DMS79 (cell line): ENCODE measurements around the gene PCDHGA12.
"Not testable (repeated sequence)": the region's sequence is repeated elsewhere in the genome, so short reads cannot be mapped to it uniquely, and the experiment has no call there.

Experiments used
- DNase-seq: peaks from one replicate; lab custom pipeline; 2025; lab: John Stamatoyannopoulos, UW

Gene PCDHGA12

GRCh38 chr5:141430332-141431113 is at the start of gene PCDHGA12:
TSS of gene PCDHGA12 (plus strand) at chr5:141430507. CDS start at chr5:141430760, 253 bp downstream.
- DNase-seq: no peak

DNA sequence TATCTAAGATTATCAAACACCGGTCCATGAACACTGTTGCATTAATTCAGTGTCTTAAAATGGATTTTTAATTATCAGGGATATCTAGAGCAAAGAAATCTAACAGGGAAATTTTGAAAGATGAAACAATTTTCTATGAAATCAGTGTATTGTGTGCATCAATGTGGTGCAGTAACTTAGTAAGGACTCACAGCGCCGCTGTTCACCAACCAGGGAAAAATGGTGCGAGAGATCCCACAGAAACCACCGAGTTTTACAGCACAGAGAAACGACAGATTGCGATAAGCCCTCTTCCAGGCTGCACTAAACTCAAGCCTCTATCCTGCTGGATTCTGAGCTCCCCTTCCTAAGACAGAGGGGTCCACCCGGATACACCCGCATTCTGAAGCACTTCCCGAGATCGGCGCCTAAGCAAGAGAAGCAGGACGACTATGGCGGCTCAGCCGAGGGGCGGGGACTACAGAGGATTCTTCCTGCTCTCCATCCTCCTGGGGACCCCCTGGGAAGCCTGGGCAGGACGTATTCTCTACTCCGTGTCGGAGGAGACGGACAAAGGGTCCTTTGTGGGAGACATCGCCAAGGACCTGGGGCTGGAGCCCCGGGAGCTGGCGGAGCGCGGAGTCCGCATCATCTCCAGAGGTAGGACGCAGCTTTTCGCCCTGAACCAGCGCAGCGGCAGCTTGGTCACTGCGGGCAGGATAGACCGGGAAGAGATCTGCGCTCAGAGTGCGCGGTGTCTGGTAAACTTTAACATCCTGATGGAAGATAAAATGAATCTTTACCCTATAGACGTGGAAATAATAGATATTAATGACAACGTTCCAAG is 47.6 kb upstream of the PCDHGA12 start, which contains the start of gene PCDHGA7:
PCDHGA7 (plus strand) TSS at position 274 of the 826 bp plus-strand sequence; CDS start at position 432, 158 bp downstream.
- DNase-seq: no peak

GRCh38 chr5:141383345-141383744 is 47.0 kb upstream of the PCDHGA12 start:
- DNase-seq: no peak

GRCh38 chr5:141384471-141385267 is 45.6 kb upstream of the PCDHGA12 start:
- no peak for DNase-seq

DNA sequence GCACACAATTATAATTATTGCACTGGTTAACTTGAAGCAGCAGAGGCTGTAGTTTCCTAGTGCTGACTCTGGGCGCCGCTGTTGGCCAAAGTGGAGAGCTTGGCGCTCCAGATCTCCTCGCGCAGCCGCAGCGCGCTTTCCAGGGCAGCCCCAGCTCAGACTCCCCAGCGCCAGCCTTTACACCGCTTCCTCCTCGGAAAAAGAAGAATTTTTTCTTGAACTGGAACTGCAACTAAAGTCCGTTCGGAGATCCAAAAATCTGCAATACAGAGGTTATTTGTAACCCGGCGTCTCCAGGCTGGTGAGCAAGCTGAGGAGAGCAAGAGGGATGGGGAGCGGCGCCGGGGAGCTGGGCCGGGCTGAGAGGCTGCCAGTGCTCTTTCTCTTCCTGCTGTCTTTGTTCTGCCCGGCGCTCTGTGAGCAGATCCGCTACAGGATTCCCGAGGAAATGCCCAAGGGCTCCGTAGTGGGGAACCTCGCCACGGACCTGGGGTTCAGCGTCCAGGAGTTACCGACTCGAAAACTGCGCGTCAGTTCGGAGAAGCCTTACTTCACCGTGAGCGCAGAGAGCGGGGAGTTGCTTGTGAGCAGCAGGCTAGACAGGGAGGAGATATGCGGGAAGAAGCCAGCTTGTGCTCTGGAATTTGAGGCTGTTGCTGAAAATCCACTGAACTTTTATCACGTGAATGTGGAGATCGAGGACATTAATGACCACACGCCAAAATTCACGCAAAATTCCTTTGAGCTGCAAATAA is 42.6 kb upstream of the PCDHGA12 start, which contains the start of gene PCDHGB4:
PCDHGB4 (plus strand) TSS at position 142 of the 755 bp plus-strand sequence; CDS start at position 329, 187 bp downstream.
- DNase-seq: not testable (repeated sequence)

GRCh38 chr5:141388661-141389060 is 41.6 kb upstream of the PCDHGA12 start:
- DNase-seq: no peak

- no peak for DNase-seq
These were observed 40.9 kb upstream of the PCDHGA12 start for GRCh38 chr5:141389153-141390042.

GRCh38 chr5:141392429-141393198 is 37.7 kb upstream of the PCDHGA12 start, which contains the start of gene PCDHGA8:
TSS of gene PCDHGA8 (plus strand) at chr5:141392633. CDS start at chr5:141392814, 181 bp downstream.
- DNase-seq: no peak

GRCh38 chr5:141393267-141393666 is 37.0 kb upstream of the PCDHGA12 start:
- no peak for DNase-seq

DNA sequence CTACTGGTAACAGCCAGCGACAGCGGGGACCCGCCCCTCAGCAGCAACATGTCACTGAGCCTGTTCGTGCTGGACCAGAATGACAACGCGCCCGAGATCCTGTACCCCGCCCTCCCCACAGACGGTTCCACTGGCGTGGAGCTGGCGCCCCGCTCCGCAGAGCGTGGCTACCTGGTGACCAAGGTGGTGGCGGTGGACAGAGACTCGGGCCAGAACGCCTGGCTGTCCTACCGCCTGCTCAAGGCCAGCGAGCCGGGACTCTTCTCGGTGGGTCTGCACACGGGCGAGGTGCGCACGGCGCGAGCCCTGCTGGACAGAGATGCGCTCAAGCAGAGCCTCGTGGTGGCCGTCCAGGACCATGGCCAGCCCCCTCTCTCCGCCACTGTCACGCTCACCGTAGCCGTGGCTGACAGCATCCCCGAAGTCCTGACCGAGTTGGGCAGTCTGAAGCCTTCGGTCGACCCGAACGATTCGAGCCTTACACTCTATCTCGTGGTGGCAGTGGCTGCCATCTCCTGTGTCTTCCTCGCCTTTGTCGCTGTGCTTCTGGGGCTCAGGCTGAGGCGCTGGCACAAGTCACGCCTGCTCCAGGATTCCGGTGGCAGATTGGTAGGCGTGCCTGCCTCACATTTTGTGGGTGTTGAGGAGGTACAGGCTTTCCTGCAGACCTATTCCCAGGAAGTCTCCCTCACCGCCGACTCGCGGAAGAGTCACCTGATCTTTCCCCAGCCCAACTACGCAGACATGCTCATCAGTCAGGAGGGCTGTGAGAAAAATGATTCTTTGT is 35.7 kb upstream of the PCDHGA12 start:
- not testable (repeated sequence) for DNase-seq

GRCh38 chr5:141397756-141398551 is 32.4 kb upstream of the PCDHGA12 start, which contains the start of gene PCDHGB5:
TSS of gene PCDHGB5 (plus strand) at chr5:141397947. CDS start at chr5:141398128, 181 bp downstream.
- DNase-seq: not testable (repeated sequence)

DNA sequence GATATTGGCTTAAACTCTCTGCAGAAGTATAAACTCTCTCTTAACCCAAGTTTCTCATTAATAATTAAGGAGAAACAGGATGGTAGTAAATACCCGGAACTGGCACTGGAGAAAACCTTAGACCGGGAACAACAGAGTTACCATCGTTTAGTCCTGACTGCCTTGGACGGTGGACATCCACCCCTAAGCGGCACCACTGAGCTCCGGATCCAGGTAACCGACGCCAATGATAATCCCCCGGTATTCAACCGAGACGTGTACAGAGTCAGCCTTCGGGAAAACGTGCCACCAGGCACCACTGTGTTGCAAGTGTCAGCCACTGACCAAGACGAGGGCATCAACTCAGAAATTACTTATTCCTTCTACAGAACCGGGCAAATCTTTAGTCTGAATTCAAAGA is 31.7 kb upstream of the PCDHGA12 start:
- DNase-seq: no peak

DNA sequence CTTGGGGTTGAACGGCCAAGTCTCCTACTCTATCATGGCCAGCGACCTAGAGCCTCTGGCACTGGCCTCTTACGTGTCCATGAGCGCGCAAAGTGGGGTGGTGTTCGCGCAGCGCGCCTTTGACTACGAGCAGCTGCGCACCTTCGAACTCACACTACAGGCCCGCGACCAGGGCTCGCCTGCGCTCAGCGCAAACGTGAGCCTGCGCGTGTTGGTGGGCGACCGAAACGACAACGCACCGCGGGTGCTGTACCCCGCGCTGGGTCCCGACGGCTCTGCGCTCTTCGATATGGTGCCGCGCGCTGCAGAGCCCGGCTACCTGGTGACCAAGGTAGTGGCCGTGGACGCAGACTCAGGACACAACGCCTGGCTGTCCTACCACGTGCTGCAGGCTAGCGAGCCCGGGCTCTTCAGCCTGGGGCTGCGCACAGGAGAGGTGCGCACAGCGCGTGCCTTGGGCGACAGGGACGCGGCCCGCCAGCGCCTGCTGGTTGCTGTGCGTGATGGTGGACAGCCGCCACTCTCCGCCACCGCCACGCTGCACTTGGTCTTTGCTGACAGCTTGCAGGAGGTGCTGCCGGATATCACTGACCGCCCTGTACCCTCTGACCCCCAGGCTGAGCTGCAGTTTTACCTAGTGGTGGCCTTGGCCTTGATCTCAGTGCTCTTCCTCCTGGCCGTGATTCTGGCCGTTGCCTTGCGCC is 30.6 kb upstream of the PCDHGA12 start:
- no peak for DNase-seq

DNA sequence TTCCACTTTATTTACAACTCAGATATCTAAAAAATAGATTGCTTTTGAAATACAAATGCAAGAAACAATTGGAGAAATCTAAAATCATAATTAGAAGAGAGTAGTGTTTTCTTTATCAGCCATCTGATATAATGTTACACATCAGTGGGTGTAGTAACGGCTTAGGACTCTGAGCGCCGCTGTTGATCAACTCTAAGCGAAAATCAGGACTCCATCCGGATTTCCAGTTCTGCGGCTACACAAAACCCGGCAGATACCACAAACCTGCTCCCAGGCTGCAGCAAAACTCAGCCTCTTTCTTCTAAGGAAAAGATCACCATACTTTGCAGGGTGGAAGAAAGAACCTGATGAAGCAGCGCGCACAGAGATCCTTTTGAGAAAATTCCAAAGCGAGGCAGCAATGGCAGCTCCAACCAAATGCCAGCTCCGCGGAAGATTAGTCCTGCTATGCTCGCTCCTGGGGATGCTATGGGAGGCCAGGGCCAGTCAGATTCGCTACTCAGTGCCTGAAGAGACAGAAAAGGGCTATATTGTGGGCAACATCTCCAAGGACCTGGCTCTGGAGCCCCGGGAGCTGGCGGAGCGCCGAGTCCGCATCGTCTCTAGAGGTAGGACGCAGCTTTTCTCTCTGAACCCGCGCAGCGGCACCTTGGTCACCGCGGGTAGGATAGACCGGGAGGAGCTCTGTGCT is 27.6 kb upstream of the PCDHGA12 start, which contains the start of gene PCDHGA9:
PCDHGA9 (plus strand) TSS at position 226 of the 691 bp plus-strand sequence; CDS start at position 401, 175 bp downstream.
- DNase-seq: no peak

- DNase-seq: no peak
These were observed 26.9 kb upstream of the PCDHGA12 start for GRCh38 chr5:141403387-141403786.
